ENCODE measurements around the gene NUMB.

Gene NUMB

DNA sequence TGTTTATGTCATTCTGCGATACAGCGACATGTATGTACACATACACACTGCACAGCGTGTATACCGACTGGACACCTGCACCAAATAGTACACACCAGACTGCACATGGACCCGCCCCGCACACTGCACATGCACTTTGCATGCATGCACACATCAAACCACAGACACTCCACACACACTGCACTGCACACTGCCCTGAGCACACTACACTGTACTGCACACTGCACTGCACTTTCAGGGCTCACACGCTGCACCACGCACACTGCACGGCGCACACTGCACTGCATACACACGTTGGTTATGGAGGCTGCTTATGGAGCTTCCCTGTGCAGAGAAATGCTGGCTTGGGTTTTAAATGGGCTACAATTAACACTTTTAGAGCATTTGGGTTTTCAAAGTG is 219.4 kb downstream of the NUMB start:
- H3K9me3 ChIP-seq (ENCODE audit: low read length) = no peaks in the 10 kb centered on the region
- H3K4me3 ChIP-seq (ENCODE audit: low read depth in 1 of 2, low read length in 2 of 2) = peak overlapping the region in 1 of 2 donors; percentile 43
- H3K4me1 ChIP-seq (ENCODE audit: insufficient read depth, low read length) = peaks cover 14% of the 10 kb centered on the region
- H3K36me3 ChIP-seq (ENCODE audit: insufficient read depth, low read length) = no peaks in the 10 kb centered on the region
- no peak overlapping the region for H3K9ac ChIP-seq (ENCODE audit: low read length)
- peaks cover 16 to 27% of the 10 kb centered on the region in 2 donors for H3K27me3 ChIP-seq (ENCODE audit: control insufficient read depth in 1 of 2, insufficient read depth in 2 of 2, low read length in 2 of 2)
- H3K27ac ChIP-seq (ENCODE audit: low read depth, low read length) = peak overlapping the region; percentile 36

DNA sequence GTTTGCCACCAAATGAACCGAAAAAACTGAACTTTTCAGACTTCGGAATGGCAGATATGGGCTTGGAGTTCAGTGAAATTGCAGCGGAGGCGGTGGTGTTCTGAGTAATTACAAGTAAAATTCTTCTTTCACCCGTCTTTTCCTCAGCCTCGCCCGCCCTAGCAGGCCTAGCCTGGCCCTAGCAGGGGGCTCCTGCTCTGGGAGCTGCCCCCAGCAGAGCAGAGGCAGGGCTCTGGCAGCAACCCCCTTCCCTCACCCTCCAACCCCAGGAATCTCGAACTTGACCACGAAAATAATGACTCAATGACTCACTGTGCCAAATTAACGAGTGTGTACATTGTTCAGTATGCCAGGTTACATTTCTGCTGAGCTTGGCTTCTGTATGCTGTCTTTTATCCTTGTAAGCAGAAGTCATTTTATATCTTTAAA is 219.9 kb downstream of the NUMB start:
- Histone ChIP-seq H3K4me3 (ENCODE audit: low read depth in 1 of 2, low read length in 2 of 2) (peak overlapping the region; percentile 41 to 57), H3K9me3 (ENCODE audit: low read length) (no peaks in the 10 kb centered on the region), H3K4me1 (ENCODE audit: insufficient read depth, low read length) (peaks cover 14% of the 10 kb centered on the region), H3K27me3 (ENCODE audit: control insufficient read depth in 1 of 2, insufficient read depth in 2 of 2, low read length in 2 of 2) (peaks cover 16 to 27% of the 10 kb centered on the region in 2 donors), H3K9ac (ENCODE audit: low read length) (no peak overlapping the region), H3K36me3 (ENCODE audit: insufficient read depth, low read length) (no peaks in the 10 kb centered on the region), H3K27ac (ENCODE audit: low read depth, low read length) (no peak overlapping the region)

DNA sequence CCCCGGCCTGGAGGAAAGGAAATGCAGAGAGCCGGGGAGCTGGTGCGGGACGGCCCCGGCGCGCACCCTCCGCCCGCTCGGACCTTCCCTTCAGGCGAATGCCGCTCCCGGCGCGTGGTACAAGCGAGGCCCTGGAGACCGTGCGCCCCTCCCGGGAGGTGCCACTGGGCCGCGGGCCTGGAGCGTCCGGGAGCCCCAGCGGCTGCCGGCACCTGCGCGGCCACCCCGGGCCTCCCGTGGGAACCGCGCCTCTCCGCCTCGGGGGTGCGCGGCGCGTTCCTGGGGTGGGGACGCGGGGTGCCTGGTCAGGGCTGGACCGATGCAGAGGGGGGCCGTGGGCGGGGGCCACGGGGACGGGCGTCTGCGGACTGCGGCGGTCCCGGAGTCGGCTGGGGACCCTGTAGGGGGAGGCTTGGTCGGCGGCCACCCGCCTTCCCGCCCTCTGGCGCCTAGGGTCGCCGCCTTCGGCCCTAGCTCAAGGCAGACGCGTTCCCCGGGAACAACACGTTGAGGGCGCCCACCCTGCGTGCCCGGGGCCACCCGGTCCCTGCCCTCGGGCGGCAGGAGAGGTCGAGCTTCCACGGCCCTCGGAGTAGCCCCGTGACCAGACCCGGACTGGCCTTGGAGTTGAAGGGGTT is 220.4 kb downstream of the NUMB start:
- Histone ChIP-seq H3K9me3 (ENCODE audit: low read length) (no peaks in the 10 kb centered on the region), H3K4me3 (ENCODE audit: low read depth in 1 of 2, low read length in 2 of 2) (peak overlapping the region; percentile 41 to 57), H3K36me3 (ENCODE audit: insufficient read depth, low read length) (no peaks in the 10 kb centered on the region), H3K27me3 (ENCODE audit: control insufficient read depth in 1 of 2, insufficient read depth in 2 of 2, low read length in 2 of 2) (peaks cover 16 to 27% of the 10 kb centered on the region in 2 donors), H3K27ac (ENCODE audit: low read depth, low read length) (no peak overlapping the region), H3K4me1 (ENCODE audit: insufficient read depth, low read length) (peaks cover 14% of the 10 kb centered on the region), H3K9ac (ENCODE audit: low read length) (no peak overlapping the region)

DNA sequence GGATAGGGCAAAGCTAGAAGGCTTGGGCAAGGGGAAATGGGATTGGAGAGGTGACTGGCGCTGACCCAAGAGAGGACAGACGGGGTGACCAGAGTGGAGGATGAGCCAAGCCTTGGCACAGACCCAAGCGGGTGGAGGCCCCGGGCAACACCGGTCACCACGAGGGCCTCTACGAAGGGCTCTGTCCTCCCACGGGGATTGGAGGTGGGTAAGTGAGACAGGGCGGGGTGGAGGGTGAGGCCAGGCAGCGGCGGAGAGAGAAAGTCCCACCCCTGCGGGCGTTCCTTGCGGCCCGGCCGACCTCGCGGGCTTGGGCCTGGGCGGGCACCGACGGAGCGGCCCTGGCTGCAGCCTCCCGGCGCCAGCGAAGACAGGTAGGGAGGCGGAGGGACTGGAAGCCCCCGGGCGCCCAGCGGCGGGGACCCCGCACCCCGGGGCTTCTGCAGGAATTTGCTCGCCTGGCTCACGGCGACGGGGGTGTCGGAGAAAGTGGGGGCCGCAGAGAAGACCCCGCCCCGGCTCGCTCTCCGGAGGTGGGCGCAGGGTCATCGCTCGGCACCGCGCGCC is 221.0 kb downstream of the NUMB start, which contains the start of gene PAPLN:
Gene PAPLN (plus strand): TSS at position 288 of the 567 bp plus-strand sequence. CDS start 2,273 bp downstream, outside the sequence.
- Histone ChIP-seq H3K9ac (ENCODE audit: low read length) (no peak within 1 kb of the TSS), H3K27me3 (ENCODE audit: control insufficient read depth in 1 of 2, insufficient read depth in 2 of 2, low read length in 2 of 2) (peaks cover 16 to 27% of the 10 kb centered on the region in 2 donors), H3K4me1 (ENCODE audit: insufficient read depth, low read length) (peaks cover 14% of the 10 kb centered on the region), H3K27ac (ENCODE audit: low read depth, low read length) (no peak within 1 kb of the TSS), H3K36me3 (ENCODE audit: insufficient read depth, low read length) (no peaks in the 10 kb centered on the region), H3K9me3 (ENCODE audit: low read length) (no peaks in the 10 kb centered on the region), H3K4me3 (ENCODE audit: low read depth in 1 of 2, low read length in 2 of 2) (peak within 1 kb of the TSS; percentile 41 to 57)

DNA sequence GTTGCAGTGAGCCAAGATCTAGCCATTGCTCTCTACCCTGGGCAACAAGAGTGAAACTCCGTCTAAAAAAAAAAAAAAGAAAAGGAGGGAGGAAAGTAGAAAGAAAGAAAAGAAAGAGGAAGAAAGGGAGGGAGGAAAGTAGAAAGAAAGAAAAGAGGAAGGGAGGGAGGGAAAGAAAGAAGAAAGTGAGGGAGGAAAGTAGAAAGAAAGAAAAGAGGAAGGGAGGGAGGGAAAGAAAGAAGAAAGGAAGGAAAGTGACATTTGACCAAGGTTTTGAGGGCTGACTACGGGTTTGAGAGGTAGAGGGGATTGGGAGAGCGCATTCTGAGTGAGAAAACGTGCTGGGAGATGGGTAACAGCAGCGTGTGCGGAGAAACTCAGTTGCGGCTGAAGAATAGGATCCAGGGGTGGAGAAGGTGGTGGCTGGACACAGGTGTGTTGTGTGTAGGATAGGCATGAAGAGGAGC is 221.6 kb downstream of the NUMB start:
- no peak overlapping the region for H3K9ac ChIP-seq (ENCODE audit: low read length)
- H3K4me3 ChIP-seq (ENCODE audit: low read depth in 1 of 2, low read length in 2 of 2) = peak overlapping the region; percentile 41 to 57
- H3K27me3 ChIP-seq (ENCODE audit: control insufficient read depth in 1 of 2, insufficient read depth in 2 of 2, low read length in 2 of 2) = peaks cover 16 to 27% of the 10 kb centered on the region in 2 donors
- H3K27ac ChIP-seq (ENCODE audit: low read depth, low read length) = no peak overlapping the region
- H3K36me3 ChIP-seq (ENCODE audit: insufficient read depth, low read length) = no peaks in the 10 kb centered on the region
- H3K4me1 ChIP-seq (ENCODE audit: insufficient read depth, low read length) = peaks cover 14% of the 10 kb centered on the region
- no peaks in the 10 kb centered on the region for H3K9me3 ChIP-seq (ENCODE audit: low read length)

DNA sequence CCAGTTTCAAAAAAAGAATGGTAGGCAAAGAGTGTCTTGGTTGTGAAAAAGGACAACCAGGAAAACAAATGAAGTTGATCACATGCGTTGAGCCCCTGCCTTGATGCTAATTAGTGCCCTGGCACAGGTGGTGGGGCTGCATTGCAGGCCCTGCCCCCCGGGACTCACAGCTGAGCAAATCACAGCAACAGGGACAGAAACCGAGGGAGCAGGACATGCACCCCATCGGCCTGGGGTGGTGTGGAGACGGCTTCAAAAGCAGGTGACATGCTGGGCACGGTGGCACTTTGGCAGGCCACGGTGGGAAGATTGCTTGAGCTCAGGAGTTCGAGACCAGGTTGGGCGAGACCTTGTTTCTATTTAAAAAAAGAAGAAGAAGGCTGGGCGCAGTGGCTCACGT is 222.2 kb downstream of the NUMB start:
- Histone ChIP-seq H3K27ac (ENCODE audit: low read depth, low read length) (no peak overlapping the region), H3K9ac (ENCODE audit: low read length) (no peak overlapping the region), H3K36me3 (ENCODE audit: insufficient read depth, low read length) (no peaks in the 10 kb centered on the region), H3K4me1 (ENCODE audit: insufficient read depth, low read length) (peaks cover 14% of the 10 kb centered on the region), H3K4me3 (ENCODE audit: low read depth in 1 of 2, low read length in 2 of 2) (no peak overlapping the region), H3K9me3 (ENCODE audit: low read length) (no peaks in the 10 kb centered on the region), H3K27me3 (ENCODE audit: control insufficient read depth in 1 of 2, insufficient read depth in 2 of 2, low read length in 2 of 2) (peaks cover 16 to 27% of the 10 kb centered on the region in 2 donors)

DNA sequence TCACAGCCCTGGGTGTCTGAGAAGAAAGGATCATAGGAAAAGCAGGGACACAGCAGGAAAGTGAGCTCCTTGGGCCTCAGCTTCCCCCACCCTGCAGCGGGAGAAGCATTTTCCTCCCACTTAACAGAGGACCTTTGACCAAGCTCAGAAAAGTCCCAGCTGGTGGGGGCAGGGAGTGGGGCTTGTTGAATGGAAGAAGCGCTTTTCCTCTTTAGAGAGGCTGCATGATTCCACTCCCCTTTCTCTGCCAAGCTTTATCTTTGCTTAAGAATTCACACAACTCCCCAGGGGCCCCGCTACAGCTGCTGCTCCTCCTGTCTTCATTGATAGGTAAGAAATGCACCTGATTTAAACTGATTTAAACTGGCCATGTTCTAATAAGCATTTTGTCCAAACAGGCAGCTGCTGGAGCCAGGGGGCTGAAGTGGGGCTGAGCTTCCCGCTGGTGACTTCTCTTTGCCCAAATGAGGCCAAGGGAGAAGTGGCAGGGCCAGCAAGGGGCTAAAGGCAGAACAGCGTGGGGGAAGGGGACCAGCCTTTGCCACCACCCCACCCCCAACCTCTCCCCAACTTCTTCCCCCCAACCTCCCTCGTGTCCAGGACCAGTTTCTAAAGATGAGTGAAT is 222.7 kb downstream of the NUMB start:
- peaks cover 14% of the 10 kb centered on the region for H3K4me1 ChIP-seq (ENCODE audit: insufficient read depth, low read length)

DNA sequence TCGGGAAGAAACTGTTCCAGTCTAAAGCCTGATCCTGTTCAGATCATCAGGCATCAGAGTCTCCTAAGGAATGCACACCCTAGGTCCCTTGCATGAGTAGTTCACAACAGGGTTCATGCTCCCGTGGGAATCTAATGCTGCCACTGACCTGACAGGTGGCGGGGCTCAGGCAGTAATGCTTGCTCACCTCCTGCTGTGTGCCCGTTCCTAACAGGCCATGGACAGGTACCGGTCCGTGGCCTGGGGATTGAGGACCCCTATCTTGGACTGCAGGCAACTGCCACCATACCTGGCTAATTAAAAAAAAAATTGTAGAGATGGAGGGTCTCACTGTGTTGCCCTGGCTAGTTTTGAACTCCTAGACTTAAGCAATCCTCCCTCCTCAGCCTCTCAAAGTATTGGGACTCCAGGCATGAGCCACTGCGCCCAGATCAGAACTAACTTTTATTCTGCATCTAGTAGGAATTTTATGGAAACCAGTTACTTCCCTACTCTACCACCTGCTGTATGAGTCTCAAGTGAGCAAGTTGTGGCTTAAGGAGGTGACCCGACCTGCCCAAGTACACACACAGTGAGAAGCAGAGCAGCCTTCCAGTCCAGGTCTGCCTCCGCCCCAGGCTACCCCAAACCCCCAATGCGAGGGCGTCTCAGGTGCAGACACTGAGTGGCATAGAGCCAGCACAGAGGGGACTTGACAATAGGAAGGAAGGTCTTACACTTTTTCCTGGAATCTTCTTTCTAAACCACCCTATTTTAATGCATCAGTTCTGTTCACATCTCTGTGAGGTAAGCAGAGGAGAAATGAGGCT is 223.6 kb downstream of the NUMB start:
- H3K4me3 ChIP-seq (ENCODE audit: low read depth in 1 of 2, low read length in 2 of 2) = no peak overlapping the region
- no peak overlapping the region for H3K9ac ChIP-seq (ENCODE audit: low read length)
- H3K27me3 ChIP-seq (ENCODE audit: control insufficient read depth in 1 of 2, insufficient read depth in 2 of 2, low read length in 2 of 2) = peaks cover 16 to 27% of the 10 kb centered on the region in 2 donors
- H3K27ac ChIP-seq (ENCODE audit: low read depth, low read length) = no peak overlapping the region
- peaks cover 14% of the 10 kb centered on the region for H3K4me1 ChIP-seq (ENCODE audit: insufficient read depth, low read length)
- H3K36me3 ChIP-seq (ENCODE audit: insufficient read depth, low read length) = no peaks in the 10 kb centered on the region
- no peaks in the 10 kb centered on the region for H3K9me3 ChIP-seq (ENCODE audit: low read length)

More for the DNA sequence above, 222.7 kb downstream of the NUMB start:
- Histone ChIP-seq H3K27me3 (ENCODE audit: control insufficient read depth in 1 of 2, insufficient read depth in 2 of 2, low read length in 2 of 2) (peaks cover 16 to 27% of the 10 kb centered on the region in 2 donors), H3K9me3 (ENCODE audit: low read length) (no peaks in the 10 kb centered on the region), H3K27ac (ENCODE audit: low read depth, low read length) (no peak overlapping the region), H3K36me3 (ENCODE audit: insufficient read depth, low read length) (no peaks in the 10 kb centered on the region), H3K9ac (ENCODE audit: low read length) (no peak overlapping the region), H3K4me3 (ENCODE audit: low read depth in 1 of 2, low read length in 2 of 2) (no peak overlapping the region)

DNA sequence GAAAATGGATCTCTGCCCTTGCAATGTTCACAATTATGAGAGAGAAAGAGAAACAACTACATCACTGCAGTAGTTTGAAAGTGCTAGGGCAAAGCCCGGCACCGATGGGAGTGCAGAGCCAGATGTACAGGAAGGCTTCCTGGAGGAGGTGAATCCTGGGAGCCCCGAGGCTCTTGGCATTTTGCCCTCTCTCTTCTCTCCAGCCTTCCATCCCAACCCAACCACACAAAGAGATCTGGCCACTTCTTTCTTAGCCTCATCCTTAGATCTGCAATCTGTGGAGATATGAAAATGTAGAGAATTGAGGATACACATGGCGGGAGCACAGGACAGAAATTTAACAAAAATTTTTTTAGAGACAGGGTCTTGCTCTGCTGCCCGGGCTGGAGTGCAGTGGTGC is 224.3 kb downstream of the NUMB start:
- no peaks in the 10 kb centered on the region for H3K36me3 ChIP-seq (ENCODE audit: insufficient read depth, low read length)
- H3K27me3 ChIP-seq (ENCODE audit: control insufficient read depth in 1 of 2, insufficient read depth in 2 of 2, low read length in 2 of 2) = peaks cover 10 to 26% of the 10 kb centered on the region in 2 donors
- no peaks in the 10 kb centered on the region for H3K9me3 ChIP-seq (ENCODE audit: low read length)
- H3K4me3 ChIP-seq (ENCODE audit: low read depth in 1 of 2, low read length in 2 of 2) = no peak overlapping the region
- no peak overlapping the region for H3K27ac ChIP-seq (ENCODE audit: low read depth, low read length)
- peaks cover 10% of the 10 kb centered on the region for H3K4me1 ChIP-seq (ENCODE audit: insufficient read depth, low read length)
- no peak overlapping the region for H3K9ac ChIP-seq (ENCODE audit: low read length)

DNA sequence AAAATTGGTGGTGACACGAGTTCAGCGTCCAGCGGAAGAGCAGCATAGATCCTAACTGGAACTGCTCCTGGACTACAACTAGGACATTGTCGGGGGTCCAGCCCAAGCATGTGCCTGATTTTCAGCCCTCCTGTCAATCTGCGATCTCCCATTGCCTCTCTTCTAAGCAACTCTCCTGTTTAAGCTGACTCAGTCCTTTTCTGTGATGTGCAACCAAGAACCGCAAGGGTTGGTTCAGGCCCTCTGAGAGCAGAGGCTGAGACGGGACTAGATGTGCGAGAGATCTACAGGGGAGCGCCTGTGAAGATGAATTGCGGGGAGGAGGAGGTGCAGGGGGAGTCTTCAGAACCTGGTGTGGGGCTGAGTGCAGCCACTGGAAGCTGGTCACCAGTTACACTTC is 224.8 kb downstream of the NUMB start:
- peaks cover 6 to 23% of the 10 kb centered on the region in 2 donors for H3K27me3 ChIP-seq (ENCODE audit: control insufficient read depth in 1 of 2, insufficient read depth in 2 of 2, low read length in 2 of 2)
- H3K36me3 ChIP-seq (ENCODE audit: insufficient read depth, low read length) = no peaks in the 10 kb centered on the region
- H3K4me1 ChIP-seq (ENCODE audit: insufficient read depth, low read length) = peaks cover 11% of the 10 kb centered on the region
- no peaks in the 10 kb centered on the region for H3K9me3 ChIP-seq (ENCODE audit: low read length)
- no peak overlapping the region for H3K9ac ChIP-seq (ENCODE audit: low read length)
- H3K4me3 ChIP-seq (ENCODE audit: low read depth in 1 of 2, low read length in 2 of 2) = no peak overlapping the region
- H3K27ac ChIP-seq (ENCODE audit: low read depth, low read length) = no peak overlapping the region

DNA sequence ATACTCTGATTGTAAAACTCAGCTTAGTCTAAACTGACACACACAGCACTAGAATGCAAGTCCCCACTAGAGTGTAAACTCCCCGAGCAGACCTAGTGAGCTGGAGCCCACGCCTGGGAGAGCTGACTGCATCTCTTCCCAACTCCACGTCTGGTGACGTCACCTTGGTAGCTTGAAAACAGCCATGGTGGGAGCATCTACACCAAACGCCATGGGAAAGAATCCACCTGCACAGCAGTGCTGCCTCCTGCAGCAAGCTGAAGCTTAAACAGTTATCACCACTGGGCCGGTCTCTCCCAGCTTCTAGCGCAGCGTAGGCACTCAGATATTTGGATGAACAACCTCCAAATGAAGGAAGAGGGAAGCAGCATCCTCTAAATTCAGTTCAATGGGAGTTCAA is 225.4 kb downstream of the NUMB start:
- Histone ChIP-seq H3K4me3 (ENCODE audit: low read depth in 1 of 2, low read length in 2 of 2) (no peak overlapping the region), H3K9me3 (ENCODE audit: low read length) (no peaks in the 10 kb centered on the region), H3K36me3 (ENCODE audit: insufficient read depth, low read length) (no peaks in the 10 kb centered on the region), H3K27ac (ENCODE audit: low read depth, low read length) (no peak overlapping the region), H3K27me3 (ENCODE audit: control insufficient read depth in 1 of 2, insufficient read depth in 2 of 2, low read length in 2 of 2) (peaks cover 0 to 17% of the 10 kb centered on the region in 2 donors), H3K9ac (ENCODE audit: low read length) (no peak overlapping the region), H3K4me1 (ENCODE audit: insufficient read depth, low read length) (peaks cover 11% of the 10 kb centered on the region)
